H1 (cell line): Measurements from ENCODE around the gene FGFR2. TPM values are rescaled to one million over a fixed set of nuclear protein-coding genes. Genes with fewer than 3 reads are reported as not detected.

Experiments used
- CTCF ChIA-PET: fragments of 300-600 bp; sonication (Branson Sonifier 250); formaldehyde crosslinking; loops from one replicate; lab custom pipeline; 2021; ENCODE audit not compliant: partially characterized antibody; lab: Charles Lee
- POLR2A ChIA-PET: fragments of 300-600 bp; sonication (Branson Sonifier 250); formaldehyde crosslinking; loops from one replicate; lab custom pipeline; 2021; ENCODE audit warnings: inconsistent platforms; ENCODE audit not compliant: partially characterized antibody; lab: Charles Lee
- DNase-seq, 2 experiments: peaks; one replicate each; pipeline versions ENCODE4 v3.0.0 to v3.0.0-alpha.2; 2010 to 2022; ENCODE audit warnings: low spot score in 2 of 2, low read depth in 1 of 2, mixed read lengths in 1 of 2
- FAIRE-seq: peaks from 2 replicates; lab custom pipeline; 2011; peaks lifted over from hg19 to GRCh38; lab: Jason Lieb, UNC
- H2AFZ ChIP-seq: 2 replicates; pipeline ENCODE4 v1.8.1; 2012; ENCODE audit warnings: low read length, inconsistent platforms
- H2AK5ac ChIP-seq: 2 replicates; pipeline ENCODE4 v1.6.1; 2013; ENCODE audit warnings: low read depth, low read length
- H2BK120ac ChIP-seq: replicated peaks from 2 replicates; pipeline ENCODE3; 2013; ENCODE audit warnings: low read depth, low read length, inconsistent platforms
- H2BK12ac ChIP-seq: 2 replicates; pipeline ENCODE4 v1.6.1; 2013; ENCODE audit warnings: low read depth, low read length
- H2BK15ac ChIP-seq: 2 replicates; pipeline ENCODE4 v1.6.1; 2013; ENCODE audit warnings: low read length
- H2BK20ac ChIP-seq: 2 replicates; pipeline ENCODE4 v1.6.1; 2013; ENCODE audit warnings: low read length
- H2BK5ac ChIP-seq: 2 replicates; pipeline ENCODE4 v1.6.1; 2013; ENCODE audit warnings: low read depth, low read length
- H3K14ac ChIP-seq: 2 replicates; pipeline ENCODE4 v1.6.1; 2013; ENCODE audit warnings: inconsistent platforms; ENCODE audit not compliant: insufficient read length
- H3K18ac ChIP-seq: 2 replicates; pipeline ENCODE4 v1.6.1; 2013; ENCODE audit warnings: low read length; ENCODE audit errors: extremely low read depth
- H3K23ac ChIP-seq: 2 replicates; pipeline ENCODE4 v1.6.1; 2013; ENCODE audit warnings: inconsistent platforms; ENCODE audit not compliant: insufficient read length
- H3K23me2 ChIP-seq: 2 replicates; pipeline ENCODE4 v1.6.1; 2013; ENCODE audit warnings: low read depth, low read length
- H3K27ac ChIP-seq: 2 replicates; pipeline ENCODE4 v1.6.1; 2011; ENCODE audit warnings: low read depth, low read length, inconsistent platforms
- H3K27me3 ChIP-seq, 4 experiments: replicated peaks in 1 of 4; 1 replicate in 1 of 4; 2 replicates in 3 of 4; pipeline versions ENCODE4 v1.6.1 to v1.8.1; 2011 to 2013; ENCODE audit warnings: low read length in 3 of 4, mild to moderate bottlenecking in 3 of 4, inconsistent platforms in 2 of 4, mixed read lengths in 2 of 4, moderate library complexity in 1 of 4; ENCODE audit not compliant: control insufficient read depth in 3 of 4, insufficient read depth in 3 of 4; ENCODE audit errors: extremely low read depth in 1 of 4
- H3K36me3 ChIP-seq, 4 experiments: 2 replicates each; pipeline versions ENCODE4 v1.6.1 to v1.8.1; 2011 to 2013; ENCODE audit warnings: mild to moderate bottlenecking in 4 of 4, low read length in 3 of 4, moderate library complexity in 2 of 4, control low read depth in 1 of 4, inconsistent platforms in 1 of 4; ENCODE audit not compliant: insufficient read depth in 4 of 4, control insufficient read depth in 2 of 4
- H3K4ac ChIP-seq: replicated peaks from 2 replicates; pipeline ENCODE3; 2013; ENCODE audit warnings: low read length, low read depth, mixed read lengths, inconsistent platforms; ENCODE audit not compliant: insufficient read length
- H3K4me1 ChIP-seq, 4 experiments: replicated peaks in 1 of 4; 1 replicate in 1 of 4; 2 replicates in 3 of 4; pipeline versions ENCODE4 v1.6.1 to v1.8.1; 2011 to 2013; ENCODE audit warnings: low read length in 3 of 4, inconsistent platforms in 2 of 4, mixed read lengths in 1 of 4; ENCODE audit not compliant: insufficient read depth in 4 of 4, control insufficient read depth in 3 of 4
- H3K4me2 ChIP-seq, 2 experiments: 2 replicates each; pipeline versions ENCODE4 v1.6.1 to v1.8.1; 2011 to 2013; ENCODE audit warnings: low read depth in 2 of 2, low read length in 2 of 2, control low read depth in 1 of 2, inconsistent platforms in 1 of 2, mild to moderate bottlenecking in 1 of 2; ENCODE audit not compliant: insufficient read depth in 1 of 2
- H3K4me3 ChIP-seq, 4 experiments: fragments of 200-600, 300-600 bp in 1 of 4; sonication (generic), shearing (Covaris generic), sonication (Bioruptor Twin) in 1 of 4; 2 replicates each; pipeline versions ENCODE4 v1.5.1 to v1.8.1; 2011 to 2016; ENCODE audit warnings: low read length in 4 of 4, low read depth in 3 of 4, control low read depth in 2 of 4, inconsistent platforms in 2 of 4, mild to moderate bottlenecking in 2 of 4, mixed read lengths in 1 of 4, moderate library complexity in 1 of 4; ENCODE audit not compliant: insufficient read depth in 2 of 4; ENCODE audit errors: extremely low read depth in 1 of 4
- H3K56ac ChIP-seq: replicated peaks from 2 replicates; pipeline ENCODE3; 2013; ENCODE audit warnings: low read depth, mild to moderate bottlenecking, mixed read lengths, low read length, inconsistent platforms; ENCODE audit not compliant: insufficient read length
- H3K79me1 ChIP-seq: 2 replicates; pipeline ENCODE4 v1.6.1; 2013; ENCODE audit warnings: low read depth, low read length, control low read depth
- H3K79me2 ChIP-seq, 2 experiments: 2 replicates each; pipeline versions ENCODE4 v1.6.1 to v1.8.1; 2012 to 2013; ENCODE audit warnings: low read length in 2 of 2, mild to moderate bottlenecking in 2 of 2, inconsistent platforms in 1 of 2; ENCODE audit not compliant: insufficient read depth in 2 of 2, control insufficient read depth in 1 of 2
- H3K9ac ChIP-seq, 4 experiments: replicated peaks in 1 of 4; 1 replicate in 1 of 4; 2 replicates in 3 of 4; pipeline versions ENCODE4 v1.6.1 to v1.8.1; 2011 to 2013; ENCODE audit warnings: low read depth in 3 of 4, low read length in 3 of 4, control low read depth in 2 of 4, mild to moderate bottlenecking in 2 of 4, moderate library complexity in 2 of 4, inconsistent platforms in 1 of 4; ENCODE audit errors: extremely low read depth in 1 of 4
- H3K9me3 ChIP-seq, 2 experiments: 2 replicates each; pipeline versions ENCODE4 v1.6.1 to v1.8.1; 2012 to 2013; ENCODE audit warnings: mild to moderate bottlenecking in 2 of 2, moderate library complexity in 2 of 2, control low read depth in 1 of 2, inconsistent platforms in 1 of 2, low read depth in 1 of 2, low read length in 1 of 2, mixed read lengths in 1 of 2; ENCODE audit not compliant: insufficient read depth in 2 of 2
- H4K20me1 ChIP-seq, 2 experiments: replicated peaks in 1 of 2; 2 replicates each; pipeline versions ENCODE3 to v1.8.1; 2011 to 2013; ENCODE audit warnings: inconsistent platforms in 2 of 2, low read length in 2 of 2, mild to moderate bottlenecking in 1 of 2; ENCODE audit not compliant: insufficient read depth in 2 of 2, control insufficient read depth in 1 of 2
- H4K5ac ChIP-seq: 2 replicates; pipeline ENCODE4 v1.6.1; 2013; ENCODE audit warnings: low read length, low read depth, mixed read lengths, inconsistent platforms; ENCODE audit not compliant: insufficient read length
- H4K8ac ChIP-seq: 2 replicates; pipeline ENCODE4 v1.8.0; 2013; ENCODE audit warnings: mild to moderate bottlenecking, moderate library complexity, low read length, inconsistent platforms; ENCODE audit not compliant: insufficient read depth; ENCODE audit errors: extremely low read depth
- H4K91ac ChIP-seq: replicated peaks from 2 replicates; pipeline ENCODE3; 2013; ENCODE audit warnings: low read length, mixed read lengths, inconsistent platforms; ENCODE audit not compliant: insufficient read length
- CEBPB ChIP-seq: IDR thresholded peaks from 2 replicates; pipeline ENCODE4 v1.6.1; 2012; ENCODE audit warnings: low read depth, low read length
- CTBP2 ChIP-seq: IDR thresholded peaks from 2 replicates; pipeline ENCODE4 v1.7.0; 2011; ENCODE audit warnings: borderline replicate concordance, mild to moderate bottlenecking, moderate library complexity, mixed read lengths, low read length; ENCODE audit not compliant: insufficient read depth, insufficient read length
- NANOG ChIP-seq: IDR thresholded peaks from 2 replicates; pipeline ENCODE4 v1.6.1; 2011; ENCODE audit warnings: low read length, low read depth, mild to moderate bottlenecking, inconsistent platforms; ENCODE audit not compliant: insufficient read depth, poor library complexity, severe bottlenecking
- SP1 ChIP-seq: IDR thresholded peaks from 2 replicates; pipeline ENCODE4 v1.6.1; 2011; ENCODE audit warnings: low read depth, low read length
- SP2 ChIP-seq: IDR thresholded peaks from 2 replicates; pipeline ENCODE4 v1.6.1; 2012; ENCODE audit warnings: mild to moderate bottlenecking, low read length, inconsistent platforms
- TEAD4 ChIP-seq: IDR thresholded peaks from 2 replicates; pipeline ENCODE4 v1.6.1; 2012; ENCODE audit warnings: low read depth, low read length, inconsistent platforms, mixed read lengths
- polyA plus RNA-seq, 7 experiments: library from polyadenylated mRNA; depleted of rRNA in 3 of 7; stranded (reverse) in 5 of 7; unstranded in 2 of 7; fragments of >200 nt in 5 of 7; fragments of 200-250 nt in 2 of 7; gene quantifications; 1 replicate in 5 of 7; 2 replicates in 1 of 7; 4 replicates in 1 of 7; pipeline versions ENCODE4 v1.2.1 to v1.2.3, GENCODE V29; 2011 to 2013; ENCODE audit warnings: missing spikeins in 2 of 7, mixed read lengths in 2 of 7
- total RNA-seq: library from RNA; stranded (reverse); fragmentation: NEBNext Ultra II Directional; extraction: Animal tissue kit (Norgen Biotek cat#: 25700); gene quantifications from 2 replicates; pipeline ENCODE4 v1.2.1, GENCODE V29; 2021

The FGFR2 gene
- total and polyA plus RNA-seq, 2 of the 8 experiments (the other 6 are each of a cell fraction or from before 2014, with no cell fraction given) = 50.2 to 81.2 TPM

DNA sequence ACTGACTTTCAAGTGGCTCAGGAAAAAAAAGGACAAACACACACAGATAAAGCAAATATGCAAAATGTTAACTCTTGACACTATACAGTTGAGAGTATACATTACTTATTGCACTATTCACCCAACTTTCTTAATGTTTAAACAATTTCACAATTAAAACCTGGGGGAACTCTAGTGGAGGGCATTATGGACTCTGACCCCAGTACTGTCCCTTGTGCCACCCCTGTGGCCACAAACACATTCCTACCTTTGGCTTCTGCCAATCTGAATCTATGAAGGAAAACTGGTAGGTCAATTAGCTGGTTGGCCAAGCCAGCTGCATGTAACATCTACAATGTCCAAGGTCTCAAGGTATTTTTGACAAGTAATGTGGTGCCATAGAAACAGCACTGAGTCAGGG is 7.5 kb upstream of the FGFR2 start:
- Histone ChIP-seq H2BK120ac (no peak overlapping the region), H4K8ac (no peak overlapping the region), H3K79me1 (no peaks in the 10 kb centered on the region), H3K9me3 (no peaks in the 10 kb centered on the region), H3K9ac (no peak overlapping the region), H3K56ac (no peak overlapping the region), H4K20me1 (no peaks in the 10 kb centered on the region), H4K91ac (no peak overlapping the region), H3K4me2 (no peak overlapping the region), H4K5ac (no peak overlapping the region), H3K36me3 (no peaks in the 10 kb centered on the region), H3K27ac (no peak overlapping the region), H2AFZ (no peak overlapping the region), H3K4me3 (no peak overlapping the region), H2AK5ac (no peak overlapping the region), H3K23ac (no peak overlapping the region), H2BK15ac (no peak overlapping the region), H3K79me2 (no peaks in the 10 kb centered on the region), H2BK12ac (0 out of 2 replicates have a peak overlapping the region, but pooled peaks have one; percentile 84), H2BK20ac (0 out of 2 replicates have a peak overlapping the region, but pooled peaks have one; percentile 15), H3K14ac (no peak overlapping the region), H3K27me3 (peaks cover 0 to 8% (median 4%) of the 10 kb centered on the region in 4 experiments; a peak in 3 of 7 replicates), H3K18ac (0 out of 2 replicates have a peak overlapping the region, but pooled peaks have one; percentile 24), H2BK5ac (no peak overlapping the region), H3K4ac (no peak overlapping the region), H3K4me1 (peaks cover 0 to 10% (median 3%) of the 10 kb centered on the region in 4 experiments; a peak in 3 of 7 replicates), H3K23me2 (no peaks in the 10 kb centered on the region; the same call in 1 of the 2 replicates)
- TF ChIP-seq NANOG (no peak), SP2 (no peak), CEBPB (no peak), TEAD4 (no peak), SP1 (no peak), CTBP2 (no peak)
- ChIA-PET POLR2A (interaction anchor here (1.2 kb wide), 1 partner anchor 9 kb away, joined by 4 read pairs; no protein-coding TSS in a partner anchor), CTCF (interaction anchor here (0.9 to 1.7 kb wide), 3 partner anchors 12 to 657 kb away, joined by 3 to 4 read pairs (median 4); no protein-coding TSS in a partner anchor)
- no peak for DNase-seq
- no peak for FAIRE-seq
